ENCODE data around the gene UGCG. TPM values are rescaled to one million over a fixed set of nuclear protein-coding genes. Genes with fewer than 3 reads are reported as not detected.

UGCG gene
- polyA plus RNA-seq, 5 donors: 41.9 to 69.7 (median 56.2) TPM

DNA sequence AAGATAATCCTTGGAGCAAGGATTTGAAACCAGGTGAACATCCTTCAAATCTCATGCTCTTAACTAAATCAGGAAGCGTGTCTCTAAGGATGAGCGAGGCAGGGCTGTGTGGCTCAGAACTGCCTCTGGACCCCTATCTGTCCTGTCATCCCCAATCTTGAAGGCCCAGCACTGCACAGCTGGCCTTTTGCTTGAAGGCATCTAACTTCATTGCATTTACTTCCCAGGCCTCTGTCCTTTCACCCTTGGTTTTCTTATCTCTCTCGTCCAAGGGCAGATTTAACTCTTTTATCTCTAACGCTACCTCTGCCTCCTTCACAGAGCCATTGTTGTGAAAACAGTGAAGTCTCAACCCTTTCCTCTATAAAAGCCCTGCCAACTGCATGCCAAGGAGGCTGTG lies 83.8 kb downstream of the UGCG start:
- DNase-seq: no peak

DNA sequence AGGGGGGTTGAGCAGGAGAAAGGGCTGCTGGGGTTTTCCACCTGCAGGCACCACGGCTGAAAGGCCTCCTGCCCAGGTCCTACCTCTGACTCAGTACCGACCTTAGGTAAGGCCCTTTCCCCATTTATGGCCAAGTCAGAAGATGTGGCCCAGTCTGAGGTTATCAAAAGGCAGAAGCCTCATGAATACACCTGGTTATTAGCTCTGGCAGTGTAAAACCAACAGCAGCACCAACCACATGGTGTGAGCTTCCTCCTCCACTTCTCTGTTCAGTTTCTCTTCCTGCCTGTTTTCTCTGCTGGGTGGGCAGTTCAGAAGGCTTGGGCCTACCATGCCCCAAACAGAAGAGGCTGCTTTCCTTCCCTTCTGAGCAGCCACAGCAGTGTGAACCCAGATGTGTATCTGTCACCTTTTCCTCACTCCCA lies 86.9 kb downstream of the UGCG start:
- DNase-seq: no peak

DNA sequence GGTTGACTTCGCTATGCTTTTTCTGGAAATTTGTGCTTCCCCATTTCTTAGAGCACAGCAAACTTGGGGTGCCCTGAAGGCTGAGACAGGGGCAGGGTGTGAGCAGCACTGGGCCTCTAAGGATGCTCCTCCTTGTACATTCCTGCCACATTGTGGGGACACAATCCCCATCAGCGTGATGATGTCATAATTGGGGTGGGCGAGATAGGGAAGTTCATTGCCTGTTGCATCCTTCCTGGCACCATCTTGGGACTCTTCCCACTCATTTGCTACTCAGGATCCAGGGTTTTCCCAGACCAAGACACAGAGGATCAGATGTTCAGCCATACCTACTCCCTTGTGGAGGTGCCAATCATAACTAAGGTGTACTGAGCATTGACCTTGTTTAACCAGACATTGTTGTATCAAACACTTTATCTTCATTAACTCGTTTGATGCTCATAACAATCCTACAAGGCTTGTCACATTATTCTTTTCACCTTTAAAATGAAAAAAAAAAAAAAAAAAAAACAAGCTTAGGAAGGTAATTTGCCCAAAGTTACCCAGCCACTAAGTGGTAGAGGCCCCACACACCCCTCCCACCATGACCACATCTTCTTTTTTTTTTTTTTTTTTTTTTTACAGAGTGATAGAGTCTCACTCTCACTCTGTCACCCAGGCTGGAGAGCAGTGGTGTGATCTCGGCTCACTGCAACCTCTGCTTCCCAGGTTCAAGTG lies 87.6 kb downstream of the UGCG start:
- DNase-seq: no peak

Other genes with a start within 250 kb of the UGCG start
- gene GNG10, start 235.2 kb upstream of the UGCG start, polyA plus RNA-seq (ENCODE audit: insufficient read depth in 1 of 5, insufficient read length in 5 of 5, low replicate concordance in 1 of 5): 10 to 100 TPM; 64.4 to 92.3 (median 71.3) TPM
- gene SHOC1, start 101.9 kb upstream of the UGCG start, polyA plus RNA-seq (ENCODE audit: insufficient read depth in 1 of 5, insufficient read length in 5 of 5, low replicate concordance in 1 of 5): under 1 TPM; 0.27 to 0.46 (median 0.43) TPM